Vagina (tissue), 2 donors: Measurements from ENCODE around the gene CCDC183.

ENCODE experiments used
- CTCF ChIP-seq, 3 experiments: fragments of 450-650 bp in 2 of 3; fragments of 200-600 bp in 1 of 3; sonication (generic) in 1 of 3; IDR thresholded peaks; one replicate each; pipeline ENCODE4 v1.5.1; 2017 to 2019; ENCODE audit warnings: antibody characterized with exemption in 3 of 3, mild to moderate bottlenecking in 2 of 3, moderate library complexity in 2 of 3
- POLR2A ChIP-seq, 2 donors: fragments of 450-650 bp; IDR thresholded peaks; one replicate each; pipeline ENCODE4 v1.6.1; 2017; ENCODE audit warnings: antibody characterized with exemption in 2 of 2, mild to moderate bottlenecking in 2 of 2, moderate library complexity in 2 of 2
- POLR2AphosphoS5 ChIP-seq, 2 donors: sonication (generic); formaldehyde crosslinking; IDR thresholded peaks; one replicate each; pipeline ENCODE4 v1.9.0; 2017; ENCODE audit warnings: antibody characterized with exemption in 2 of 2, mild to moderate bottlenecking in 2 of 2, low read depth in 1 of 2; ENCODE audit not compliant: insufficient read depth in 1 of 2

GRCh38 chr9:136774416-136775045 is 21.6 kb upstream of the CCDC183 start:
- TF ChIP-seq CTCF (IDR thresholded peaks at IDR 0.05) (no peak), POLR2AphosphoS5 (IDR thresholded peaks at IDR 0.05; ENCODE audit: insufficient read depth in 1 of 2, low read depth in 1 of 2) (no peak), POLR2A (IDR thresholded peaks at IDR 0.05) (no peak)
